ENCODE measurements around the gene SNCAIP. TPM values are rescaled to one million over a fixed set of nuclear protein-coding genes. Genes with fewer than 3 reads are reported as not detected.

SNCAIP gene
- total RNA-seq, 4 donors from 2014 or later, result 2.4 to 6.5 (median 4.0) TPM

GRCh38 chr5:122333564-122333963 is 21.5 kb downstream of the SNCAIP start:
- H3K4me1 ChIP-seq, result no peaks in the 10 kb centered on the region
- H3K9me3 ChIP-seq, result no peaks in the 10 kb centered on the region
- 92% methylated on average over 4 of the region's 4 CpGs for WGBS
- H3K4me3 ChIP-seq, result no peak overlapping the region
- no peak overlapping the region for H3K27ac ChIP-seq
- TF ChIP-seq POLR2A (IDR thresholded peaks at IDR 0.05) (no peak), POLR2AphosphoS5 (IDR thresholded peaks at IDR 0.05) (no peak), CTCF (IDR thresholded peaks at IDR 0.05) (no peak), EP300 (IDR thresholded peaks at IDR 0.05) (no peak)
- no peaks in the 10 kb centered on the region for H3K36me3 ChIP-seq
- no peaks in the 10 kb centered on the region for H3K27me3 ChIP-seq
- no peak for DNase-seq (ENCODE audit: low spot score in 2 of 2)

DNA sequence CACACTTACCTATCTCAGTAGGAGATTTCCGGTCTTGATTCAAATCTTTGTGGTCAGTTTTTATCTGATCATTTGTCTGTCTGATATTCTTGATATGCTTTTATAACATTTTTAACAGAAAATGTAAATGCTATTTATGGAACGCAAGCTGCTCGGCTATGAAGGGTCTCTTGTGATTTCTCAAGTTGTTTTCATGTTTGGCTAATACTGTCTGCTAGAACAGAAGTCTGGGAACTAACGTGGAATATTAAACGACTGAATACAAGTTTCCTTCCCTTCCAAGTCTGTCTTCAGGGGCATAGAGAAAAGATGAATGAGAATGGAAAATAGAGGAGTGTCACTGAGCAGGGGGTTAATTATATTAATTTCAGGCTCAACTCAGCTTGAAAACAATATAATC is 27.6 kb downstream of the SNCAIP start:
- Histone ChIP-seq H3K36me3 (no peaks in the 10 kb centered on the region), H3K27ac (no peak overlapping the region), H3K4me3 (no peak overlapping the region), H3K9me3 (no peaks in the 10 kb centered on the region), H3K4me1 (no peaks in the 10 kb centered on the region), H3K27me3 (no peaks in the 10 kb centered on the region)
- no peak for TF ChIP-seq POLR2AphosphoS5 (IDR thresholded peaks at IDR 0.05)
- 82% methylated on average over 5 of the region's 5 CpGs for WGBS
- no peak for DNase-seq (ENCODE audit: low spot score in 2 of 2)

GRCh38 chr5:122341087-122341486 is 29.1 kb downstream of the SNCAIP start:
- Histone ChIP-seq H3K9me3 (no peaks in the 10 kb centered on the region), H3K4me1 (no peaks in the 10 kb centered on the region), H3K27ac (no peak overlapping the region), H3K4me3 (no peak overlapping the region), H3K27me3 (no peaks in the 10 kb centered on the region), H3K36me3 (no peaks in the 10 kb centered on the region)
- WGBS, result 80% methylated on average over 3 of the region's 3 CpGs
- DNase-seq (ENCODE audit: low spot score in 2 of 2), result no peak
- TF ChIP-seq POLR2AphosphoS5 (IDR thresholded peaks at IDR 0.05) (no peak), CTCF (IDR thresholded peaks at IDR 0.05) (no peak), POLR2A (IDR thresholded peaks at IDR 0.05) (no peak), EP300 (IDR thresholded peaks at IDR 0.05) (no peak)

- H3K4me1 ChIP-seq, result no peaks in the 10 kb centered on the region
- 90% methylated on average over 4 of the region's 4 CpGs for WGBS
- H3K27ac ChIP-seq, result no peak overlapping the region
- no peak for DNase-seq (ENCODE audit: low spot score in 2 of 2)
- no peaks in the 10 kb centered on the region for H3K36me3 ChIP-seq
- TF ChIP-seq POLR2A (IDR thresholded peaks at IDR 0.05) (no peak), EP300 (IDR thresholded peaks at IDR 0.05) (no peak), POLR2AphosphoS5 (IDR thresholded peaks at IDR 0.05) (no peak), CTCF (IDR thresholded peaks at IDR 0.05) (no peak)
- no peaks in the 10 kb centered on the region for H3K9me3 ChIP-seq
- H3K27me3 ChIP-seq, result no peaks in the 10 kb centered on the region
- no peak overlapping the region for H3K4me3 ChIP-seq
Observed at GRCh38 chr5:122342256-122342655, 30.2 kb downstream of the SNCAIP start.

GRCh38 chr5:122346897-122347581 is 35.0 kb downstream of the SNCAIP start:
- no peak for DNase-seq (ENCODE audit: low spot score in 2 of 2)

More at GRCh38 chr5:122346897-122347581, 35.0 kb downstream of the SNCAIP start:
- H3K4me3 ChIP-seq, result no peak overlapping the region
- no peak overlapping the region for H3K27ac ChIP-seq
- H3K4me1 ChIP-seq, result no peaks in the 10 kb centered on the region
- H3K36me3 ChIP-seq, result no peaks in the 10 kb centered on the region
- H3K27me3 ChIP-seq, result no peaks in the 10 kb centered on the region
- TF ChIP-seq CTCF (IDR thresholded peaks at IDR 0.05) (no peak), EP300 (IDR thresholded peaks at IDR 0.05) (no peak), POLR2A (IDR thresholded peaks at IDR 0.05) (no peak), POLR2AphosphoS5 (IDR thresholded peaks at IDR 0.05) (no peak)
- no peaks in the 10 kb centered on the region for H3K9me3 ChIP-seq
- 60% methylated on average over 3 of the region's 3 CpGs for WGBS

Data from suprapubic skin (tissue), 4 donors.